HG03280 (cell line): ENCODE measurements around the gene LRRC4C.

ENCODE experiments used
- ATAC-seq: cut with Tn5 transposase; IDR thresholded peaks from one replicate; pipeline ENCODE4 v1.9.1; 2021; ENCODE audit warnings: mild to moderate bottlenecking, moderate library complexity; ENCODE audit not compliant: unreplicated experiment

The LRRC4C gene

DNA sequence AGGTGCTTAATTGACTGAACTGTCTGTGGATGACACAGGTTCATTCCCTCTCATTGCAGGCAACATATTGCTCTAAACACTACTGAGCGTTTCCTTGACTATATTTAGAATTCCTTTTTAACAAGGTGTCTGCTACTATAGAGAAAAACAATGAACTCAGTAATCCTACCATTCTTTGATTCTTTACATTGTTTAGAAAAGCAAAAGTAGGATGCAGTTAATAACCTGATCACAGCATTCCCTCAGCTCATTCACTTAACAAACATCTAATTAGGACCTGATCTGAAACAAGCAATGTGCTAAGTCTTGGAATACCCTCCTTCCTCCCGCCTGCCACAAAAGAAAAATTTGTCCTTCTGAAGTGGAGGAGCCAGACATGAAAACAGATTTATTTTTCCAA is 313.1 kb downstream of the LRRC4C start:
- ATAC-seq, result no peak

DNA sequence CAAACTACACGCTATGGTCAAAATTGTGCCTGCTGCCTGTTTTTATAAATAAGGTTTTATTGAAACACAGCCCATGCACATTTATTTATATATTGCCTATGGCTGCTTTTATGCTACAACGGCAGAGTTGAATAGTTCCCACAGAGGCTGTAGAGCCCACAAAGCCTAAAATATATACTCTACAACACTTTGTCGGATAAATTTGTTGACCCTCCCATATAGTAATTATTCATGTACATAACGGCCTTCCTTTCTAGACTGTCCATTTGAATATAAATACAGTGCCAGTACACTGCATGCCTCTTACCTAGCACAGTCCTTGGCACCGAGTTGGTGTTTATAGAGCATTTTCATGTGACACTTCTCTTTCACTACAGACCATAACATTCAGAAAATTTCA is 314.0 kb downstream of the LRRC4C start:
- no peak for ATAC-seq

DNA sequence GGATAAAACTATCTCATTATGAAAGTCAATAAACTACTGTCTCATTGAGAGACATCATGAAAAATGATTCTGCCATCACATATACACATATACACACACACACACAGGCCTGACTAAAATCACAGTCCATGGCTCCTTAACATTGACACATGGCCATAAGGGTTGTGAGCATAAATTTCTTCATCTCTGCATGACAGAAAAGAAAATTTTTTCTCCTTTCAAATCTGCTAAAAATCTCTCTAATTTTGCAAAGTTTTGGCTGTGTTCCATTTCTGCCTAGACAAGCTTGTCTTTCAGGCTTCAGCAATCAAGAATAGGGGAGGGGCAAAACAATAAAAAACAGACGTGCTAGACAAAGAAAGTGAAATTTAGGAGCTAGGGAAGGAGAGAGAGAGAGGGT is 324.5 kb downstream of the LRRC4C start:
- no peak for ATAC-seq

- ATAC-seq, result no peak
Measured at GRCh38 chr11:41133023-41133422, 326.4 kb downstream of the LRRC4C start.

DNA sequence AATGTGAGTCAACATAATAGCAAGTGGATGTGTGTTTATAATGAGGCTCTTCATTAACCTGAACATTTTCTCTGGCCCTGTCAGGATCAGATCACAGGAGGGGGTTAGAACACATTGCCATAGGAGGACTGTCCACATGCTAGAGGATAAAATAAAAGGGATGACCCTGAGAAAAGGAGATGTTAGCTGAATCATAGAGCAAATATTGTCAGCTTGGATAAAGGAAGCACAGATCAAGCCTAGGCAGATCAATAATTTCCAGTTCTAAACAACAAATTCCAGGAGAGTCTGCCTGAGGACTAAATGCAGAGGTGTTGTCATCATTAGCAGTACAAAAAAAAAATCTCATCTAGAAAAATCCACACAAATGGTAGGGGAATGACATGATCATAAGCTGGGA is 337.9 kb downstream of the LRRC4C start:
- no peak for ATAC-seq

- ATAC-seq, result no peak
Measured at GRCh38 chr11:41119484-41119883, 340.0 kb downstream of the LRRC4C start.

DNA sequence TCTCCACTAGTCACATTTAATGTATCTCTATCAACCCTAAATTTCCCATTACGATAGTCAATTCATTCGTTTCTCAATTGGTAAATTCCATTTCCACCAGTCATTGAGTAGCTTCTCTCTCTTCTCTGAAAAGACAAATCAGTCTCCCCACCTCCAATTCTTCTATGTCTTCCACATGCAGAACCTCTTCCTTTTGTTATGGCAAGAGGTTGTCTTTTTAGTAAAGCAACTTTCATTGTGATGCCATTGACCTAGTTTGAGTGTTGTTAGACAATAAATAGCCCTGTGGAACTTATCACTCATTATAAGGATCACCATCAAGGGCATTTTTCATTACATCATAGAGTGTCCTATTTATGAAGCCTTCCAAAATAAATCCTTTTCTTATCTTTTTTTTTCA is 340.9 kb downstream of the LRRC4C start:
- ATAC-seq, result no peak

- no peak for ATAC-seq
Measured at GRCh38 chr11:41116970-41117369, 342.5 kb downstream of the LRRC4C start.

- no peak for ATAC-seq
Measured at GRCh38 chr11:41115066-41115465, 344.4 kb downstream of the LRRC4C start.

GRCh38 chr11:41113160-41113559 is 346.3 kb downstream of the LRRC4C start:
- no peak for ATAC-seq

- no peak for ATAC-seq
Measured at GRCh38 chr11:41110527-41110926, 348.9 kb downstream of the LRRC4C start.

DNA sequence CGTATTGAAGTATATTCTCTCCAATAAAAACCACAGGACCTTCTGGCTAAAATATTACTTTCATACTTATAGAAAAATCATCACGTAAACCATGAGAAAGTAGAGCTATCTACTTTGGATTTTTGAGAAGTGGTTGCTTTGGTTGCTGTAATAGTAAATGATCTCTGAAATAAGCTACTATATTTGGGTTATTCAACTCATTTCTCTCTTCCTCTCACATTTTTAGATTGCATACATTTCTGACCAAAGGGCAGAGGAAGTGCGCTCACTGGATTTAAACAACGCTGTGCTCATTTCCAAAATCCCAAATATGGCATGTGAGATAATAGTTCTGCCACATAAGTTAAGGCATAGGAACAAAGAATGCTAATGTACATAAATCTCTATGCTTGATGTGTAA is 357.0 kb downstream of the LRRC4C start:
- no peak for ATAC-seq

GRCh38 chr11:41099654-41100053 is 359.8 kb downstream of the LRRC4C start:
- ATAC-seq, result no peak

DNA sequence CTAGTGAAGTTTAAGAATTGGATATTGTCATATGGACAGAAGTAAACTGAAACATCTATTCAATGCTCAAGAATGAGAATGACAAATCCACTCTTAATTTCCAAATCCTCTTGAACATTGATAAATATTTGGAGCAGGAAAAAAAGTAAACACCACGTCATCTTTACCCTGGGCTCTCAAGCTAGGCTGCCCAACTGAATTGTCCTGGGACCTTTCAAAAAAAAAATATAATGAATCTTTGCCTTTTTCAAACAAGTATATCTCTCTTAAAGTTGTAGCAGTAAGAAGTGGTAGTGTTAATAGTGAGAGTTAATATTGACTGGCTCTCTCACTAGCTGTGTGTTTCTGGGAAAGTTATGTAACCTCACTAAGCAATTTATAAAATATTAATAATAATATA is 374.3 kb downstream of the LRRC4C start:
- no peak for ATAC-seq

DNA sequence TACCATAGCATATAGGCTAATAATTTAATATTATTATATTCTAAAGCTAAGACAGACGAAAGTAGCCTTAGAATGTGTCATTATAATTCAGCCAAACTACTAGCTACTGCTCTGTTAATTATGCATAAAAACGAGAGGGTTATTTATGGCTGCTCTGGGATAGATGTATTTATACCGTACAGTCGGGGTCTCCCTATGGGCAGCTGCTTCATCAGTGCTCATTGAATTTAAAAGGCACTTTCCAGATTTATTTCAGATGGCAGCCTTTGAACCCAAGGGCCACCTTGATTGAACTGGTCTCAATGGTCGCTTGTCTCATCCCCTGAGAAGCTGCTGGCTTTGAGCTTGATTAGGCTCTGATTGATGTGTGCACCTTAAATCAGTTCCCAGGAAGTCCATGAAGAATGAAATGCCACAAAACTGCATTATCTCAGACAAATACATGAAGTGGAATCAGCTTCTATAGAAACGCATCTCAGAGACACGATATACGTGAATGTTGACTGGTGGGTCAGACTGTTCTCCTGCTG is 377.6 kb downstream of the LRRC4C start:
- no peak for ATAC-seq

DNA sequence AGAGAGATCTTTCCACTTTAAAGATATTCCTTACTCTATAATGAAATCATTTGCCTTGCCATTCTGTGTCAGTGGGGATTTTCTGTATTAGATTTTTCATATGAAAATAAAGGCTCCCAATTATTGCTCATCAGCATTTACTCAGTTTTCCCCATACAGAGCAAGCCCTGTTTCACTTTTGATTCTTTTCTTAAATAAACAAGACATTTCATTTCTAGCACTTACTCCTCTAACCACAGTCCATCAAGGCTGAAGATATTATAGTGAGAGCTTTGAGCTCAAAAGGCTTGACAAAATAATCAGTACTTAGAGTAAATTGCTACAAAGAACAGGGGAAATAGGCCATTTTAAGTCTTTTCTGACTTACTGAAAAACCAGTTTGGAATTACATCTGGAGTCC is 385.1 kb downstream of the LRRC4C start:
- ATAC-seq, result no peak

DNA sequence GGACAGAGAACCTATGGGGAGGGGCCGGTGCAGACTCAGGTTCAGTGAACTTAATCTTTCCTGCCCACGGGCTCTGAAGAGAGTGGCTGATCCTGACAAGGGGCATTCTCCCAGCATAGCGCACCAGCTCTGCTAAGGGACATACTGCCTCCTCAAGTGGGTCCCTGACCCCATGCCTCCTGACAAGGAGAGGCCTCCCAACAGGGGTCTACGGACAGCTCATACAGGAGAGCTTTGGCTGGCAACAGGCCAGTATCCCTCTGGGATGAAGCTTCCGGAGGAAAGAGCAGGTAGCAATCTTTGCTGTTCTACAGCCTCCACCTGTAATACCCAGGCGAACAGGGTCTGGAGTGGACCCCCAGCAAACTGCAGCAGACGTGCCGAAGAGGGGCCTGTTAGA is 394.0 kb downstream of the LRRC4C start:
- ATAC-seq, result no peak

DNA sequence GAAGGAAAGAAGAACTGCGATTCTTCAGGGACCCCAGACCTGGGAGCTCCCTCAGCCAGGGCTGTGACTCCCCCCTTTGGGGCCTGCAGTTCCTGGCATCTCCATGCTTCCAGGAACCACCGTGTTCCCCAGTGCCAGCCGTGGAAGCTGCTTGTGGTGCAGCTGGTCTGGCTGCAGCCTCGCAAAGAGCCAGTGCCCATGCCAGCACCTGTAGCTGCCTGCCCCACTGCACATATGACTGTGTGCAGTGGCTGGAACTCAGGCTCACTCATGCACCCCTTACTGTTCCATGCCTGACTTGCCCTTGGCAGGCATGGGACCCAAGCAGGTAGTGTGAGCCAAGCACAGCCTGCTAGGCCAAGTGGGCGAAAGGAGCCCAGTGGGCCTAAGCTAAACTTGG is 401.3 kb downstream of the LRRC4C start:
- ATAC-seq, result no peak

DNA sequence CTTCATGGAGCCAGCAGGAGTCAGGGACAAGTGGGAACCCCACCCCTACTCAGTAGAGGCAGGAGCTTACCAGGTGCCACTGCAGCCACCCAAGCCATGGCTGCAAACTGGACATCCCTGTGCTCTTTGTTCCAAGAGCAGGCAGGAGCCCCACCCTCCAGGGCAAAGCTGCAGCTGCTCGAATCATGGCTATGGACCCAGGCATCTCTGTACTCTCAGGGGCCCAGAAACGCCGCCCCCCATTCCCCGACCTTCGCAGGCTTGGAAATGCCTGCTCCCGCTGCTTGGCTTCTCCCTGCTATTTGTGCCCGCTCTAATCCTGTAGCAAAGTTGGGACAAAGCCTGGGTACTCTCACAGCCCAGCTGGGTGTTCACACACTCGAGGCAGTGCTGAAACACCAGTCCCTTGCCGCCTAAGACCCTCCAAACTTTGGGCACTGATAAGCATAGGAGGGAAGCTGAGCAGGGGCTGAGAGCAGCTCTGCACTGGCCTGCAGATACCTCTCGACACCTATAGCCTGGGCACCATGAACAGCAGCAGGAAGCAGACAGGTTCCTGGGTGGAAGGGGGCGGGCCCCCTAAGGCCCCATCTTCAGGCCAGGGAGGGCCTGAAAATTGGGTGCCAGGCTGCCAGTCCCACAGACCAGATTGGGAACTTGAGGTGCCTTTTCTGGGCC is 402.4 kb downstream of the LRRC4C start:
- ATAC-seq, result no peak

DNA sequence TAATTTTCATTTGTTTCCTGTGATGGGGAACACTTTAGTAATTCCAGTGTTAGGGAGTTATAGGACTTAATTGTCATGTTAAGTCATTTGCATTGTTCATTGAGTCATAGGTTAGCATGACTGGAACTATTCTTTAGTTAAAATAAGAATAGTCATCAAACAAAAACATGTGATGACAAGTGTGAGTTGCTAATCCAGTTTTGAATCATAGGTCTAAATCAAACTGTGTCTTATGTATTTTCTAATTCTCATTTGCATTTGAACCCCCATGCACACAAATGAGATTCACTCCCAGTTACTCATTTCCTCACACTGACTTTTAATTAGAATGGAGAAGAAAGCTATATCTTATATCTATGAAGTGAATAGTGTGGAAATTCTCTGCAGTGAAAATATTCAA is 405.6 kb downstream of the LRRC4C start:
- no peak for ATAC-seq

DNA sequence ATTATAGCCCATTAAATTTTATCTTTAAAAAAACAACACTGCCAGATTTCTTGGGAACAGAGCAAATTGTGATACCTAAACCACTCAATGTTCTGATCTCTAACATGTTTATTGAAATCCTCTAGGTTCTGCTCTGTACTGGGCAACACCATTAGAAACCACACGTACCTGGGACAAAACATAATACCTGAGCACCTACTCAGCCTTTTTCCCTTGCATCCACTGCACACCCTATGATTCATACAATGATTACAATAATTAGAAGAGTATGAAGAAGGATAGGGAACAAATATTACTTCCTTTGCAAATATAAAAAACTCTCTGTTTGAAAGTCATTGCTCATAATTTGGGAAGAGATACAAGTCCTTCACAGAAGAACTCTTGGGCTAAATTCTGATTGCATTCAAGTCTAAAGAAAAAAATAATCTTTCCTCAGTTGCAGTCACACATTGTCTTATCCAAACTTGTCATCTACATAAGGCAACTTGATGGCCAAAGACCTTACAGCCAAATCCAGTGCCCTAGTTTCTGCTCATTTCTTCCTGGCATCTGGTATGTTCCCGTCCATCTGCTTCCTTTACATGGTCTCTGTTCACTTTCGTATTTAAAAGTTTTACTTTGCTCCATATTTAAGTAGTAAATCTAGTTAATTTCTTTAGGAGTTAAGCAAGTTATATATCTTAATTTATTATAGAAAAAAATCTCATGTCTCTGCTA is 407.4 kb downstream of the LRRC4C start:
- no peak for ATAC-seq

DNA sequence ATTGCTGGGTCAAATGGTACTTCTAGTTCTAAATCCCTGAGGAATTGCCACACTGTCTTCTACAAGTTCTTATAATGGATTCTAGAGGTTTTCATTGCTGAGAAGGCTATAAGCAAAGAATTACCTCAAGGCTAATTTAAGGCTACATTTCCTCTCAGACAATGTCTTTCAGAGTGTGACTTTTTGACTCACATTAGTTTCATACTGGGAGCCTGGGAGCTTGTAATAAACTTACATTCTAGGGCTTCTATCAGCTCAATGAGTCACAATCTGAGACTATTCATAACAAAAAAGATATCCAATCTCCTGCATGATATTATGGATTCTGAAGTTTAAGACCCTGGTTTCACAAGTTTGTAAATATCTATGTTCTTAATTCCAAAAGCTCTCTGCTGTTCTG is 408.7 kb downstream of the LRRC4C start:
- ATAC-seq, result no peak

- ATAC-seq, result no peak
Measured at GRCh38 chr11:41047229-41047628, 412.2 kb downstream of the LRRC4C start.
